Caco-2 (cell line): ENCODE measurements around the gene FER. TPM values are rescaled to one million over a fixed set of nuclear protein-coding genes. Genes with fewer than 3 reads are reported as not detected.

Experiments
- BruUV-seq: library from RNA; stranded (reverse); fragments of 400-500 nt; replicated peaks from 2 replicates; lab custom pipeline; 2021; lab: Mats Ljungman, UMichigan
- CTCF ChIA-PET: fragments of 300-600 bp; sonication (Branson Sonifier 250); formaldehyde crosslinking; loops from one replicate; lab custom pipeline; 2022; ENCODE audit warnings: antibody characterized with exemption; lab: Charles Lee
- POLR2A ChIA-PET: fragments of 300-600 bp; sonication (Branson Sonifier 250); formaldehyde crosslinking; loops from one replicate; lab custom pipeline; 2022; ENCODE audit warnings: antibody characterized with exemption; lab: Charles Lee
- DNase-seq, 2 experiments: peaks; one replicate each; pipeline versions ENCODE4 v3.0.0 to v3.0.0-alpha.2; 2020 to 2022
- H3K27me3 ChIP-seq: replicated peaks from 2 replicates; pipeline ENCODE4 v1.6.0; 2011; ENCODE audit warnings: low read length; ENCODE audit not compliant: control insufficient read depth, insufficient read depth
- H3K36me3 ChIP-seq: 2 replicates; pipeline ENCODE4 v1.5.1; 2011; ENCODE audit warnings: low read length; ENCODE audit not compliant: control insufficient read depth, insufficient read depth
- H3K4me1 ChIP-seq: fragments of 250-450 bp; sonication (Bioruptor Pico); 2 replicates; pipeline ENCODE4 v1.5.1; 2020; ENCODE audit warnings: mild to moderate bottlenecking
- H3K4me3 ChIP-seq: 2 replicates; pipeline ENCODE4 v1.5.1; 2011; ENCODE audit warnings: low read depth, mild to moderate bottlenecking, control low read depth, low read length
- H3K9me3 ChIP-seq: fragments of 250-450 bp; sonication (Bioruptor Pico); 2 replicates; pipeline ENCODE4 v1.5.1; 2020; ENCODE audit warnings: mild to moderate bottlenecking, moderate library complexity
- H3K27ac Mint-ChIP-seq: one replicate; pipeline ENCODE4 v1.8.0; 2022; ENCODE audit warnings: mixed read lengths; ENCODE audit not compliant: unreplicated experiment
- H3K27me3 Mint-ChIP-seq: one replicate; pipeline ENCODE4 v1.8.0; 2022; ENCODE audit warnings: mixed read lengths; ENCODE audit not compliant: insufficient read depth, unreplicated experiment
- H3K36me3 Mint-ChIP-seq: one replicate; pipeline ENCODE4 v1.8.0; 2022; ENCODE audit warnings: mild to moderate bottlenecking, mixed read lengths; ENCODE audit not compliant: insufficient read depth, unreplicated experiment
- H3K4me1 Mint-ChIP-seq: one replicate; pipeline ENCODE4 v1.8.0; 2022; ENCODE audit warnings: low read depth, mixed read lengths; ENCODE audit not compliant: unreplicated experiment
- H3K4me3 Mint-ChIP-seq: one replicate; pipeline ENCODE4 v1.8.0; 2022; ENCODE audit warnings: mild to moderate bottlenecking, moderate library complexity, mixed read lengths; ENCODE audit not compliant: unreplicated experiment
- H3K9me3 Mint-ChIP-seq: one replicate; pipeline ENCODE4 v1.8.0; 2022; ENCODE audit warnings: mixed read lengths; ENCODE audit not compliant: unreplicated experiment
- intact Hi-C: fragments of 100-400 bp; cut with micrococcal nuclease; formaldehyde crosslinking; loops from one replicate; pipeline ENCODE4 v1.10.0; 2022; ENCODE audit not compliant: unreplicated experiment
- total RNA-seq: library from RNA; stranded (reverse); gene quantifications from 2 replicates; pipeline ENCODE4 v1.2.3, GENCODE V29; 2022
- TF ChIP-seq, protein P1 (sequence below), 2 experiments: fragments of 200-600 bp in 1 of 2; IDR thresholded peaks; 1 replicate in 1 of 2; 2 replicates in 1 of 2; pipeline versions ENCODE4 v1.5.1 to v1.8.0; 2011 to 2022; ENCODE audit warnings: antibody characterized with exemption in 1 of 2, control low read depth in 1 of 2, inconsistent platforms in 1 of 2, low read depth in 1 of 2, low read length in 1 of 2, mild to moderate bottlenecking in 1 of 2, moderate library complexity in 1 of 2; ENCODE audit not compliant: insufficient read depth in 1 of 2, severe bottlenecking in 1 of 2, unreplicated experiment in 1 of 2

The FER gene
- total RNA-seq, 1 experiment from 2014 or later, result 43.1 TPM

DNA sequence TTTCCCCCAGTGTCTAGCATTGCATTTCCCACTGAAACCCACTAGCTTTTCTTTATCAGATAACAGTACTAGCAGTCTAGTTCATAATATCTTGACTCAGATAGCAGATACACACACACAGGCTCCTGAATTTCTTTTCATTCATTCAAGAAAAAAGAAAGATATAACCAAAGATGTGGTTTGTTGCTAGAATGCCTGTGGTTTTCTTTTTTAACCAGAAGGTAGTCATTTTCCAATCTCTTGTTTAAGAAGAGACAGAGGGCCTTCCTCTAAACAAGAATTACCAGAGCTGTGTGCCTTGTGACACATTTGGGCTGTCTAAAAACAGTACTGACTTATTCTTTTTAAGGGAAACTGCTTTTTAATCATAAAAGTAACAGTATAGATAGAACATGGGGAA, 494.8 kb downstream of the FER start:
- H3K4me3 ChIP-seq, result no peak overlapping the region
- no peaks in the 10 kb centered on the region for H3K36me3 Mint-ChIP-seq
- H3K4me1 ChIP-seq, result no peaks in the 10 kb centered on the region
- peaks cover 21% of the 10 kb centered on the region for H3K9me3 Mint-ChIP-seq
- peaks cover 8% of the 10 kb centered on the region for H3K27me3 Mint-ChIP-seq
- H3K27me3 ChIP-seq, result no peaks in the 10 kb centered on the region
- BruUV-seq, result no TSS peak
- TF ChIP-seq, protein P1, sequence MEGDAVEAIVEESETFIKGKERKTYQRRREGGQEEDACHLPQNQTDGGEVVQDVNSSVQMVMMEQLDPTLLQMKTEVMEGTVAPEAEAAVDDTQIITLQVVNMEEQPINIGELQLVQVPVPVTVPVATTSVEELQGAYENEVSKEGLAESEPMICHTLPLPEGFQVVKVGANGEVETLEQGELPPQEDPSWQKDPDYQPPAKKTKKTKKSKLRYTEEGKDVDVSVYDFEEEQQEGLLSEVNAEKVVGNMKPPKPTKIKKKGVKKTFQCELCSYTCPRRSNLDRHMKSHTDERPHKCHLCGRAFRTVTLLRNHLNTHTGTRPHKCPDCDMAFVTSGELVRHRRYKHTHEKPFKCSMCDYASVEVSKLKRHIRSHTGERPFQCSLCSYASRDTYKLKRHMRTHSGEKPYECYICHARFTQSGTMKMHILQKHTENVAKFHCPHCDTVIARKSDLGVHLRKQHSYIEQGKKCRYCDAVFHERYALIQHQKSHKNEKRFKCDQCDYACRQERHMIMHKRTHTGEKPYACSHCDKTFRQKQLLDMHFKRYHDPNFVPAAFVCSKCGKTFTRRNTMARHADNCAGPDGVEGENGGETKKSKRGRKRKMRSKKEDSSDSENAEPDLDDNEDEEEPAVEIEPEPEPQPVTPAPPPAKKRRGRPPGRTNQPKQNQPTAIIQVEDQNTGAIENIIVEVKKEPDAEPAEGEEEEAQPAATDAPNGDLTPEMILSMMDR (IDR thresholded peaks at IDR 0.05; ENCODE audit: insufficient read depth in 1 of 2, low read depth in 1 of 2, low read length in 1 of 2, severe bottlenecking in 1 of 2, unreplicated experiment in 1 of 2), result no peak
- intact Hi-C loops, result no loop called here
- H3K4me1 Mint-ChIP-seq, result no peaks in the 10 kb centered on the region
- H3K27ac Mint-ChIP-seq, result no peak overlapping the region
- H3K9me3 ChIP-seq, result peaks cover 8% of the 10 kb centered on the region; the same call in 1 of the 2 replicates
- POLR2A ChIA-PET, result no interaction called here
- H3K36me3 ChIP-seq, result no peaks in the 10 kb centered on the region
- CTCF ChIA-PET, result no interaction called here
- H3K4me3 Mint-ChIP-seq, result no peak overlapping the region
- no peak for DNase-seq

DNA sequence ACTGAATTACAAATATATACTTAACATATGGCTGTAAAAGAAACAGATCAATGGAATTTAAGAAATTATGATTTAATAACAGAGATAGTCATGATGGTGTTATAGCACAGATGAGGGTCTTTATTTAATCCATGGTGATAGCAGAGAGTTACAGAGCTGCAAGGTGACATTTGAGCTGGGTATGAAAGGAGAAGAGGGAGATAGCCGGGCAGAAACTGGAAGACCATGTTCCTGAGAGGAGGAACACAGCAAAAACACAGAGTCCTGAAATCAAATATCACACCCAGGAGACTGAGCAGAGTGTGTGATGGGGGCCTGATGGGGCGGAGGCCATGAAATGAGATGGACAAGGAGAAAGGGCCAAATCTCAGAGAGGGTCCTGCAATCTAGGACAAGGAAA, 498.7 kb downstream of the FER start:
- POLR2A ChIA-PET, result no interaction called here

More for the DNA sequence above, 498.7 kb downstream of the FER start:
- H3K9me3 Mint-ChIP-seq, result peaks cover 29% of the 10 kb centered on the region
- H3K4me1 ChIP-seq, result no peaks in the 10 kb centered on the region
- BruUV-seq, result no TSS peak
- H3K27me3 Mint-ChIP-seq, result peaks cover 9% of the 10 kb centered on the region
- H3K4me3 Mint-ChIP-seq, result no peak overlapping the region
- H3K4me1 Mint-ChIP-seq, result no peaks in the 10 kb centered on the region
- no peaks in the 10 kb centered on the region for H3K27me3 ChIP-seq
- H3K4me3 ChIP-seq, result no peak overlapping the region
- no peak for DNase-seq
- H3K27ac Mint-ChIP-seq, result no peak overlapping the region
- TF ChIP-seq, protein P1 (IDR thresholded peaks at IDR 0.05; ENCODE audit: insufficient read depth in 1 of 2, low read depth in 1 of 2, low read length in 1 of 2, severe bottlenecking in 1 of 2, unreplicated experiment in 1 of 2), result no peak
- no peaks in the 10 kb centered on the region for H3K36me3 Mint-ChIP-seq
- H3K9me3 ChIP-seq, result peaks cover 8% of the 10 kb centered on the region; the same call in 1 of the 2 replicates
- CTCF ChIA-PET, result no interaction called here
- no peaks in the 10 kb centered on the region for H3K36me3 ChIP-seq
- intact Hi-C loops, result no loop called here
